Adipose tissue (tissue), 3 donors: ENCODE data around the gene PLA2G6. TPM values are rescaled to one million over a fixed set of nuclear protein-coding genes. Genes with fewer than 3 reads are reported as not detected.
"Not testable (repeated sequence)": the region's sequence is repeated elsewhere in the genome, so short reads cannot be mapped to it uniquely, and the experiment has no call there.

Experiments
- H3K27ac ChIP-seq: one replicate; pipeline ENCODE4 v1.5.1; 2013; ENCODE audit warnings: low read depth, low read length
- WGBS, 3 donors: extraction: QIAGEN DNeasy Blood & Tissue Kit; methylation state at CpG; one replicate each; pipeline ENCODE4 v1.1.7; 2013; 5-methylcytosine and 5-hydroxymethylcytosine counted together
- polyA plus RNA-seq, 3 donors: library from polyadenylated mRNA; stranded (reverse); fragments of 200-250 nt; gene quantifications; one replicate each; pipeline ENCODE4 v1.2.3, GENCODE V29; 2013
- donor health status: healthy with polysubstance abuse.
- donor health status: Bipolar disorder and iron deficiency.
- donor health status: healthy.

The PLA2G6 gene
- polyA plus RNA-seq, 3 donors, result 25.3 to 69.9 (median 61.4) TPM

DNA sequence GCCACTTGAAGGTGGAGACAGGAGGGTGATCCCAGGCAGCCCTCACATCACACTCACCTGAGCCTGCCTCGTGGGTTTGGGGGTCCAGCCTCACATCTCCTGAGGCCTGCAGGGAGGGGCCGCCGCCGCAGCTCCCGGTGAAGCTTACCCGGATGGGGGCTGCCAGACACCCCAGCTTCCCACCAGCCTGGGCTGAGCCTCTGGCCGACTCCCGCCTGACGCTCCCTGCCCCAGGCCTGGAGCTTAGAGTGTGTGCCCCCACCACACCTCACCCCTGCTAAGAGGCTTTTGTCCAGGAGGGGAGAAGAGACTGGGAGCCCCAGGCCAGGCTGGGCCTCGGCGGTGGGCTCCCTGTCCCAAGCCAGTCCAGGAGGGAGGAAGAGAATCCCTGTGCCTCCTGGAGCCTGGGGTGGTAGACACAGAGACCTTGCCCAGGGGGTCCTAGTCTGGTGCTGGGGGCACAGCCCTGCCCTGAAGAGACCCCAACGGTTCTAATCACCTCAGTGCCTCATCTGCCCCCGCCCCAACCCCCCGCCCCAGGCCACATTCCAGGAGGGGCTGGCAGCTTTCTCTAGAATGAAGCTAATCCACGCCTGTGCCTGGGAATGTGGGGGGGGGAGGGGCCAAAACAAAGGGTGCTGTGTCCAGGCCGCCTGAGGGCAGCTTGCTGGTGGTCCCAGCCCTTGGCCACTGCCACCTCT is 97.5 kb downstream of the PLA2G6 start, which contains the start of gene SLC16A8:
TSS of gene SLC16A8 (minus strand) at position 254 of the 701 bp plus-strand sequence. CDS start 1,311 bp downstream, outside the sequence.
- 77 to 89% (median 88%) methylated on average over 12 to 16 of the region's 16 CpGs for WGBS, 3 donors
- no peak within 1 kb of the TSS for H3K27ac ChIP-seq

DNA sequence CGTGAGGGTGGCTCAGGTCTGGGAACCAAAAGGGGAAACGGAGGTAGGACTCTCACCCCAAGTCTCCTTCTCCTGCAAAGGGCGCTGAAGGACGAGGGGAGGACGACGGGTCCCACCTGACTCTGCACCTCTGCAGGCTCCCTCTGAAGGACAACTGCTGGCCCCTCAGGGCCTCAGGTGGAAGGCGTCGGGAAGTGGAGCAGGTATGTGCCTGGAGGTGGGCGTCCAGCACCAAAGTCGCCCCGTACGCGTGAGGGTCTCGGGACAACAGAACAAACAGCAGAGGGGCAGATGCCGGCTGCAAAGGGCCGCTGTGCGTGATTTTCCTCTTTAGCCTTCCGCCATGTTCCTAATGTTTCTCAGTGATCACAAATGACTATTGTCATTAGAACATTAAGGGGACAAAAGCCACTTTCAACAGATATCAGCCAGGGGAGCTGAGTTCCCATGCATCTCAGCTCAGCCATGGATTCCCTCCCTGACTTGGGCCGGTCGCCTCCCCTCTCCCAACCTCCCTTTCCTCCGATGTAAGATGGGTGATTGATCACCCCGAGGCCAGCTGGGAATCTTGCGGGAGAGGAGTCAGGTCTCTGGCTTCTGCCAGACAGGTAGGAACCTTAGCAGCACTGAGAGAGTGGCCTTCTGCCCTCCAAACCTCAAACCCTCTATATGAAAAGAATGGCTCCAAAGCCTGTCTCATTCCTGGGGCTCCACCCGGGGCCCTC is 98.5 kb downstream of the PLA2G6 start:
- 67 to 83% (median 82%) methylated on average over 22 to 24 of the region's 24 CpGs for WGBS, 3 donors
- H3K27ac ChIP-seq, result no peak overlapping the region

DNA sequence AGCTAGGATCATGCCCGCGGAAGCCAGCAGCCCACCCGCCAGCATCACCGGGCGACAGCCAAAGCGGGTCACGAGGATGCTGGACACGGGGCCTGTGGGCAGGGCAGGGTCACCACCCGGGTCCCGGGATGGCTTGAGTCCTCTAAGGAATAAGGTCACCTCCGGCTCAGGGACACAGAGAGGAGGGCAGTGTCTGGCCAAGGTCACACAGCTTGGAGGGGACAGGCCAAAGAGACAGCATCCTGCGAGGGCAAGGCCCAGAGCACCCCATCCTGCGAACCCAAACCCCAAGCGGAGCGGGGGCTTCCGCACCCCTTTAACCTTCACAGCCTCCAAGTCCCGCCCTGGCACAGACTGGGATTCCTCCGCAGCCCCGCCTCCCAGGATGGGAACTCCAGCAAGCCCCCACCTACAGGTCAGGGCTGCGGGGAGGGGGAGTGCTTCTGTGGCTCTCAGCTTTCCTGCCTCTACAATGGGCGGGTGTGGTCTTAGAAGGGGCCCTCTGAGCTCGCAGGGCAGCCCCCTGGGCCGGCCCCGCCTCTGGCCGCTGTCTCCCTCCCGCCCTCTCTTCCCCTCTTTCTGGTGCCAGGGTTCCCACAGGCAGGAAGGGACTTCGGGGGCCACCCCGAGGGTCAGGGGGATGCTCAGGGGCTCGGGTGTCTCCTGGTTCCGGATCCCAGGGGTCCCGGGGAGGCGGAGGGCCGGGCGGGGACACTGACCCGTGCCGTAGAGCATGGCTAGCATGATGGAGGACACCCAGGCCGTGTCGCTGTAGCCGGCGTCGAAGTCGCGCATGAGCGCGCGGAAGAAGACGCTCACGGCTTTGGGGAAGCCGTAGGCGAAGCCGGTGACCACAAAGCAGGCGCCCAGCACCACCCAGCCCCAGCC is 99.4 kb downstream of the PLA2G6 start:
- 15 to 24% (median 22%) methylated on average over 48 to 52 of the region's 52 CpGs for WGBS, 3 donors
- no peak overlapping the region for H3K27ac ChIP-seq

DNA sequence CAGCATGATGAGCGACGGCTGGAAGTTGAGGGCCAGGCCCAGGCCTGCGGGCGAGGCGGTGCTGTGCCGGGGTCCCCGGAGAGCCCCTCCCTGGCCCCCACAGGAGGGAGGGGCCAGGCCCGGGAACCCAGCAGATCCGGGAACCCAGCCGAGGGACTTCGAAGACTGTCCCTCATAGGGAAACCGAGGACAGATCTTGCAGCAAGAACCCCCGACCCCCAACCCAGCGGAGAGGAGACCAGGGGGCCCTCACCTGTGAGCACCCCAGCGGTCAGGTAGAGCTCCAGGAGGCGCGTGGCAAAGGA is 100.0 kb downstream of the PLA2G6 start:
- WGBS, 3 donors, result 6 to 10% (median 6%) methylated on average over 16 to 17 of the region's 17 CpGs

DNA sequence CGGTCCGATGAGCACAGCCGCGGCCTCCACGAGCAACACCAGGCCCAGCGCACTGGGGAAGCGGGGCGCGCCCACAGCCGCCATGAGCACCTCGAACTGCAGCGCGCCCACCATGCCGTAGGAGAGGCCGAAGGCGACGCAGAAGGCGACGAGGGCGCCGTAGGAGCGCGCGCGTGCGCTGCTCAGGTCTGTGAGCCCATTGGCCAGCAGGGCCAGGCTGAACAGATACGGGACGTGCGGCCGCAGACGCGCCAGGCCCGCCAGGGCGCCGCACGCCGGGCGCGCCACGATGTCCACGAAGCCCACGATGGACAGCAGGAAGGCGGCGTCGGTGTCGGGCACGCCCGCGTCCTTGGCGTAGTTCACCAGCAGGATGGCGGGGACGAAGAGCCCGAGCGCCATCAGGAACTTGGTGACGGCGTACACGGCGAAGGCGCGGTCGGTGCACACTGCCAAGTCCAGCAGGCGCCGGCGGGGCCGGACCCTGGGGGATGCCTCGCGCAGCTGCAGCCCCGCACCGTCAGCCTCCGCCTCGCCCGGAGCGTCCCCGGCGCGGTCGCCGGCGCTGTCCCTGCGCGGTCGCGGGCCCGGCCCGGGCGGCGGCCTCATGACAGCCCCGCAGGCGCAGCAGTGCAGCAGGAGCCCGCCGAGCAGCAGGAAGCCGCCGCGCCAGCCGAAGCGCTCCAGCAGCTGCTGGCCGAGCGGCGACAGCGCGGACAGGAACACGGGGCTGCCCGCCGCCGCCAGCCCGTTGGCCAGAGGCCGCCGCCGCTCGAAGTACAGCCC is 100.6 kb downstream of the PLA2G6 start:
- H3K27ac ChIP-seq, result no peak overlapping the region
- 4 to 7% (median 6%) methylated on average over 84 to 110 of the region's 110 CpGs for WGBS, 3 donors

More for the DNA sequence above, 100.0 kb downstream of the PLA2G6 start:
- no peak overlapping the region for H3K27ac ChIP-seq

DNA sequence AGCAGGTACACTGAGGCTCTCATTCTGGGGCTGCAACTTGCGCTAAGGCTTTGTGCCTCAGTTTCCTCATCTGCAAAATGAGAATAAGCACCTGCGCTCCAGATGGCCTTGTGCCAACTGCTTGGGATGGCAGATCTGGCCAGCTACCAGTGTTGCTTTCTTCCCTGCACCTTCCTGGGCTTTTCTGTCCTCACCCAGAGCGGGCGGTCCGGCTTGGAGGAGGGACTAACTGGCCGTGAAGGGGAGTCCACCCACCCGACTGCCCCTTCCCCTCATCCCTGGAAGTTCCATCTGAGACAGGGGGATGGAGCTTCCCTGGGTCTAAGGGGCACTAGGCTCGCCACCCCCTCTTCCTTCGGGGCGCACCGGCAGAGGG is 101.2 kb downstream of the PLA2G6 start:
- no peak overlapping the region for H3K27ac ChIP-seq
- WGBS, 3 donors, result 52 to 67% (median 67%) methylated on average over 11 of the region's 11 CpGs

DNA sequence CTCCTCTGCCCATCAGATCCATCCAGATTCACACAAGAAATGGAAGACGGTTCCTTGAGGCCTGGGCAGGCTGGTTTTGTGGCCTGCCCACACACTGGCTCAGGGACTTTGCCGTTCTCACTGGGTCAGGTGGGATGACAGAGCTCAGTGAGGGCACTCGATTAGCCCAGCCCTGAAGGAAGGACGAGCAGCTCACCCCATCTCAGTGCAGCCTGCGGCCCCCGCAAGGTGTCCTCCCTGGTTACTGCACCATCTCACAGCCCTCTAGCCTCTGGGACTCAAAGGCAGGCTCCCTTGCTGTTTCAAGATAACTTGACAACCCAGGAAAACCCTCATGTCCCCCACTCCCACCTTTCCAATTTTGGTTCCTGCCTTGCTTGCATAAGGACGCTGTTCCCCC is 101.8 kb downstream of the PLA2G6 start:
- 90 to 95% (median 92%) methylated on average over 7 of the region's 7 CpGs for WGBS, 3 donors
- H3K27ac ChIP-seq, result no peak overlapping the region

DNA sequence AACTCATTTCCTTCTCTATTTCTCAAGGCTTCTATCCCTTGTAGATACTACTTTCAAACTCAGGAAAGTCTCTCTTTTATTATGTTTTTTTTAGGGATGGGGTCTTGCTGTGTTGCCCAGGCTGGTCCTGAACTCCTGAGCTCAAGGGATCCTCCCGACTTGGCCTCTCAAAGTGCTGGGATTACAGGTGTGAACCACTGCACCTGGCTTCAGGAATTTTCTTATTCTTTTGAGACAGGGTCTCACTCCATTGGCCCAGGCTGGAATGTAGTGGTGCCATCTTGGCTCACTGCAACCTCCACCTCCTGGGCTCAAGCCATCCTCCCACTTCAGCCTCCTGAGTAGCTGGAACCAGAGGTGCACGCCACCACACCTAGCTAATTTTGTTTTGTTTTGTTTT is 102.4 kb downstream of the PLA2G6 start:
- not testable (repeated sequence) for H3K27ac ChIP-seq
- 89 to 96% (median 95%) methylated on average over 2 of the region's 2 CpGs for WGBS, 3 donors

DNA sequence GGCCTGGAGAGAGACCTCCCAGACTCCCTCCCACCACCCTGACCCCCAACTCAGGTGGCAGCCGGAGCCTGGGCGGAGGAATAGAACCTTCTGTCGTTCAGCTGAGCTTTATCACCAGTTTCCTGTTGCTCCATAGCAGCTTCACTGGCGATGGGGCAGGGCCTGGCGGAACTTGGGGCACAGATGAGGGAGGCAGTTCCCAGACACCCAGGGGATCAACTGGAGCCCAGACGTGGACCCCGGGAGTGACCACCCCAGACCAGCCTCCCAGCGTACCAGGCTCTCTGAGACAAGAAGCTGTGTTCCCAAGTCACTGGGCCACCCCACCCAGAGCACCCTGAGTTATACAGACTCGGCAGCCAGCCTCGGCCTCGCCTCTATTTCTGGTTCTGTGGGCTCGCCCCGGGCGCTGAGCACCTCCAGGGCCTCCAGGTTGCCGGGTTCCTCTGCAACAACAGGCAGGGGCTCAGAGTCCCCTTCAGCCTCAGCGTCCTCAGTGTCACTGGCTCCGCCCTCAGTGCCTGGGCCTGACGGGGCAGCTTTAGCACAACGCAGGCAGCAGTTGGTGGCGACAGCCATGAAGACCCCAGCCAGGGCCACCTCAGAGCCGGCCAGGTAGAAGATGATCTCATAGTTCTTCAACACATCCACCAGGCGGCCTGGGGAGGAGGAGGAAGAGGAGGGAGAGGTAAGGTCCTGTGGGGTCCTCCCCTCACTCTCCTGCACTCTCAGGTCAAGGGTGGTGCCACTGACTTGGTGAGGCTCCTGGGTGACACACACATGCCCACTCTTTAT is 103.4 kb downstream of the PLA2G6 start:
- 72 to 77% (median 73%) methylated on average over 22 of the region's 22 CpGs for WGBS, 3 donors
- H3K27ac ChIP-seq, result no peak overlapping the region

DNA sequence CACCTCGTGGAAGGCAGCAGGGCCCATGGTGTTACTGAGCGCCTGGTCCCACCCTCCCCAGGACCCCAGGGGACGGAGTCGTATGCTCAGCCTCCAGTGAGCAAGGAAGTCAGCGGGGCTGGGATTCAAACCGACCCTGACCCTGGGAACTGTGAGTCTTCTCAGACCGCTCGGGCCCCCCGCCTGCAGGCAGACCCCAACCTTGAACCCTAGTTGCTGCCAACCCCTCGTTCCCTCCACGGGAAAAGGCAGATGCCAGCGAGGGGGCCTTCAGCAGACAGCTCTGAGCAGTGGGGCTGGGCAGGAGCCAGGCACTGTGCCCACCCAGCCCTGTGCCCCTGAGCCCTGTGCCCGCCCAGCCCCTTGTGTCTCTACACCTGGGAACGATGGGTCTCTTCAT is 104.0 kb downstream of the PLA2G6 start:
- no peak overlapping the region for H3K27ac ChIP-seq
- 65 to 83% (median 79%) methylated on average over 14 of the region's 14 CpGs for WGBS, 3 donors

DNA sequence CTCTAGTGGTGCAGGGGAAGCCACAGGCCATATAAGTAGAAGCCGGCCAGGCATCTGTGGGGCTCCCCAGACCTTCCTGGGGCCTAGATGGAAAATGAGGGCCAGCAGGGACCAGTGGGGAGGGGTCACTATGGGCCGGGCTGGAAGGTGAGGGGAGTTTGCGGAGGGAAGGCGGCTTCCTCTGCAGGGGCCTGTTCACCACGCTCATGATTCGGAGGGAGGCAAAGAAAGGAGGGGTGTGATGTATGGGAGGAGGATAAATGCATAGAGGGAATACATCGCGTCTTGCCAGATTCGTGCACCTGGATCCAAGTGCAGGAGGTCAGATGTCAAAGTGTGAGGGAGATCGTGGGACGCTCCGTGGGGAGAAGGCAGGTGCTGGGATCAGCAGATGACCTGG is 104.5 kb downstream of the PLA2G6 start:
- no peak overlapping the region for H3K27ac ChIP-seq
- WGBS, 3 donors, result 73 to 83% (median 81%) methylated on average over 12 of the region's 12 CpGs

DNA sequence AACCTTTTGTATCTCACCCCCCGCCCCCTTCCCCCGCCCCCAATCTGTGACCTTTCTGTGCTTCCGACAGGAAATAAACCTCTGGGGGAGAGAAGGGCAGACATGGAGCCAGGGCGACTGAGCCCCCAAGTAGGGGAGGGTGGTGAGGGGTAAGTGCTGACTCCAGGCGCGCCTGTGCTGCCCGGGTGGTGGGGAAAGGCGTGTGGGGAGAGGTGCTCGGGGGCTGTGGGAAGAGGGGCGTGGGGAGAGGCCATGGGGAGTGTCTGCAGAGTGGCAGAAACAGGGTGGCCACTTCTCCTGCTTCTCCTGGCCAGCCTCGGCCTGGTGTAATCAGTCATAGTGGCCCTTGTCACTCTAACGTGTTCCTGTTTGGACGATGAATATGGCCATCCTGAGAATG is 105.7 kb downstream of the PLA2G6 start:
- WGBS, 3 donors, result 79 to 91% (median 88%) methylated on average over 13 of the region's 13 CpGs
- H3K27ac ChIP-seq, result no peak overlapping the region

DNA sequence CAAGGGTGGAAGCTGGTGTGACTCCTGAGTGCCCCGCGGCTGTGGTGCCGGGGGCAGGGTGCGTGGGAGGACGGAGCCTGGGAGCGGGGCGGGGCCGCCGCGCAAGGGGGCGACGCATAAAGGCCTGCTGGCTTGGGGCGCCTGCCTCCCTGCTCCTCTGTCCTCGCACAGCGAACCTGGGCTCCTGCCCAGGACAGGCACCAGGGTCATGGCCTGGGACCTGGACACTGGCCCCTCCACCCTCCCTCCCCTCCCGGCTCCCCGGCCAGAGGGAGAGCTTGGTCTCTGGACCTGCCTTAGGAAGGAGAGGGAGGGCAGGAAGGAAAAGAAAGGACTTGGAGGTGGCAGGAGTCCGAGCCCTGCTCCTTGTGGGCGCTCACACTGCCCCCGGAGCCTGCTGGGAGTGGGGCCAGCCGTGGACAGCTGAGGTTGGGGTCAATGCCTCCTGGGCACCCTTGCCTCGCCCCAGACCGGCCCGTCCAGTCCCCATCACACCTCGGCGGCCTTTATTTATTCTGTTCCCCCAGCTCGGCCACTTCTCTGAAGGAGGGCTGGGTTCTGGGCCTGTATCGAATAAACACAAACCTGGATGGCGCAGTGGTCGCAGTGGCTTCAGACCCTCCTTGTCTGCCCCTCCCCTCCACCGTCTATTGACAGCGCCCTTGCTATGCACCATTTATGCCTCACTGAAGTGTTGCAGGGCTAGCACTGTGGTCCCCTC is 106.4 kb downstream of the PLA2G6 start:
- 92 to 95% (median 92%) methylated on average over 19 to 32 of the region's 32 CpGs for WGBS, 3 donors
- H3K27ac ChIP-seq, result no peak overlapping the region

DNA sequence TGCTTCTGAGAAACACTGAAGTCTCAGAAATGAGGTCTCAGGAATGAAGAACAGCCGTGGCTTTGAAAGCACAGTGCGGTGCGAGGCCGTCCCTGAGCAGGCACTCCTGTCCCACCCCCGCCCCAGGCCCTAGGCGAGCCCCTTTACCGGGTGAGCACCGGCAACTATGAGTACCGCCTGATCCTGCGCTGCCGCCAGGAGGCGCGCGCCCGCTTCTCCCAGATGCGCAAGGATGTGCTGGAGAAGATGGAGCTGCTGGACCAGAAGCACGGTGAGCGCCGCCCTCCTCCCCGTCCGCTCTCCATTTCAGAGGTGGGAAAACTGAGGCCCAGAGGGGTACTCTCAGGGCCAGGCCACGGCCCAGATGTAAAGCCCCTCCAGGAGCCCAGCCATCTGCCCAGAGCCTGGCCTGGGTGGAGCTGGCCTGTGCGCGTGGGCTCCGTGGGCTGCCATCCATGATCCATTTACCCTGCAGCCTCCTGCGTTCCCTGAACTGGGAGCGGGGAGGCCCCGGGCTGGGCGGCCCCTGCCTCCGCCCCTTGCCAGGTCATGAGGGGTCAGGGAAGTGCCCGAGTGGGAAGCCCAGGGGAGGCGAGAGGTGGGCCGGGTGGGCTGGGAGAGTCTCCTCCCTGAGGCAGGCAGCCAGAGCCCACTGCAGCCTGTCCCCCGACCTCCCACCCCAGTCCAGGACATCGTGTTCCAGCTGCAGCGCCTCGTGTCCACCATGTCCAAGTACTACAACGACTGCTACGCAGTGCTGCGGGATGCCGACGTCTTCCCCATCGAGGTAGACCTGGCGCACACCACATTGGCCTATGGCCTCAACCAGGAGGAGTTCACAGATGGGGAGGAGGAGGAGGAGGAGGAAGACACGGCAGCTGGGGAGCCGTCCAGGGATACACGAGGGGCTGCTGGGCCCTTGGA is 107.2 kb downstream of the PLA2G6 start:
- H3K27ac ChIP-seq, result no peak overlapping the region
- 90 to 91% (median 90%) methylated on average over 46 to 47 of the region's 47 CpGs for WGBS, 3 donors

DNA sequence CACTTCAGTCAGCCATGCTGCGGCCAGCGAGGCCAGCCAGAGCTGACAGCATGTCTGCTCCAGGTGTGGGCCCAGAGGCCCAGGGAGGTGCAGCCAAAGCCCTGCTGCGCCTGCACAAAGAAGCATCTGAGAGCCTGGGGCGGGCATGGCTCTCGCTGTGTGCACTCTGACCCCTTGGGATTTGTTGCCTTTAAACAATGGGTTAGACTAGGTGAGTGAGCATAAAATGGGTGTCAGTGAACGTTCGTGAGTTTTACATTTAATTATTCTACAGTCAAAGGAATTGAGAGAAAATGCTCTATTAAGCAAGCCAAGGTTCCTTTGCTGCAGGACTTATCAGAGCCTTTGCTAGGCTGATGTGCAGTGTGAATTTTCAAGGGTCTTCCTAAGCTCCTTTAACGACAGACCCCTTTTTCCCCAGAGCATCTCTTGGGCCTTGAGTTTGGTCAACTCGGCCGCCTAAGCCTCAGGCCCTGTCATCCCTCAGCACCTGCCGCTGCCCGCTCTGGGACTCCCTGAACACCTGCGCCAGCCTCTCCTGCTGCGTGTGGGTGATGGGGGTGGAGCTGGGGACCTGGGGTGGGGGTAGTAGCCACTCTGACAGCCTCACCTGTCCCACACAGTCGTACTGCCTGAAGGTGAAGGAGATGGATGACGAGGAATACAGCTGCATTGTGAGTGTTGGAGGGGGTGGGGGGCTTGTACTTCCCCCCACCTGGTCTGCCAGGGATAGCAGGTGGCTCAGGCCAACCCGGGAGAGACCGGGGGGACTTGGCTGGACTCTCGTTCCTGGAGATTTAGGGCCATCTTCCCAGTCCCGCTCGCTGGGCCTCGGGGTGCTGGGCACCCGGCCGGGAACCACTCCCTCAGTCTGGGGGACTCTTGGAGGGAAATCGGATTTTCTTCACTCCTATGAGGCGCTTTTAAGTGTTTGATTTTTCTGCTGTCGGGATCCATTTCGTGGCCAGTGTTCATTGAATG is 108.2 kb downstream of the PLA2G6 start:
- H3K27ac ChIP-seq, result no peak overlapping the region
- WGBS, 3 donors, result 94 to 96% (median 94%) methylated on average over 28 of the region's 28 CpGs
